ENCODE measurements around the gene KMT2C. TPM values are rescaled to one million over a fixed set of nuclear protein-coding genes. Genes with fewer than 3 reads are reported as not detected.
"Not testable (repeated sequence)": the region's sequence is repeated elsewhere in the genome, so short reads cannot be mapped to it uniquely, and the experiment has no call there.

Gene KMT2C
- total and polyA plus RNA-seq, 2 of the 13 experiments (the other 11 are each of a cell fraction or from before 2014, with no cell fraction given): 7.1 to 14.4 TPM

DNA sequence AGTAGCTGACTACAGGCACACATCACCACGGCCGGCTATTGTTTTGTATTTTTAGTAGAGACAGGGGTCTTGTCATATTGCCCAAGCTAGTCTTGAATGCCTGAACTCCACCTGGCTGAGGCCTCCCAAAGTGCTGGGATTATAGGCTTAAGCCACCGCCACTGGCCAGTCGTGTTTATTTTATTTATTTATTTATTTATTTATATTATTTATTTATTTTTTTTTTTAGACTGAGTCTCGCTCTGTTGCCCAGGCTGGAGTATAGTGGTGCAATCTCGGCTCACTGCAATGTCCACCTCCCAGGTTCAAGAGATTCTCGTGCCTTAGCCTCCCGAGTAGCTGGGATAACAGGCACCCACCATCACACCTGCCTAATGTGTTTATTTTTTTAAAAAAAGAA is 6.0 kb upstream of the KMT2C start:
- intact Hi-C loops (cut with micrococcal nuclease; ENCODE audit: unreplicated experiment); H3K4me3 ChIP-seq (replicated peaks in 1 of 3; ENCODE audit: insufficient read depth in 1 of 3, low read depth in 2 of 3, low read length in 3 of 3); POLR2A ChIA-PET; H3K9me3 ChIP-seq (ENCODE audit: low read length); H3K27me3 ChIP-seq (ENCODE audit: control insufficient read depth in 1 of 2, insufficient read depth in 2 of 2, low read length in 2 of 2); FAIRE-seq; in situ Hi-C loops (cut with HindIII; ENCODE audit: extremely low pct_ligation_motif_present, low pct_unique_long_range_greater_than_20kb); H3K9ac ChIP-seq (ENCODE audit: insufficient read depth, low read depth, low read length); H3K79me2 ChIP-seq (ENCODE audit: insufficient read depth, low read length); H3K36me3 ChIP-seq (replicated peaks in 1 of 2; ENCODE audit: control insufficient read depth in 1 of 2, insufficient read depth in 2 of 2, low read length in 2 of 2); H3K27ac ChIP-seq (ENCODE audit: extremely low read length, insufficient read depth, low read length); ATAC-seq; BruUV-seq (replicated peaks); H2AFZ ChIP-seq (ENCODE audit: low read length); DNase-seq (ENCODE audit: low spot score); H4K20me1 ChIP-seq (ENCODE audit: insufficient read depth, low read length); CTCF ChIA-PET (ENCODE audit: low intra/inter-chr PET ratio, low total read pairs); H3K4me2 ChIP-seq (ENCODE audit: low read depth, low read length): not testable (repeated sequence)
- peaks cover 14% of the 10 kb centered on the region for H3K4me1 ChIP-seq (ENCODE audit: insufficient read depth, low read length)
- 46% methylated on average over 8 of the region's 8 CpGs for WGBS (ENCODE audit: low lambda C conversion rate)

DNA sequence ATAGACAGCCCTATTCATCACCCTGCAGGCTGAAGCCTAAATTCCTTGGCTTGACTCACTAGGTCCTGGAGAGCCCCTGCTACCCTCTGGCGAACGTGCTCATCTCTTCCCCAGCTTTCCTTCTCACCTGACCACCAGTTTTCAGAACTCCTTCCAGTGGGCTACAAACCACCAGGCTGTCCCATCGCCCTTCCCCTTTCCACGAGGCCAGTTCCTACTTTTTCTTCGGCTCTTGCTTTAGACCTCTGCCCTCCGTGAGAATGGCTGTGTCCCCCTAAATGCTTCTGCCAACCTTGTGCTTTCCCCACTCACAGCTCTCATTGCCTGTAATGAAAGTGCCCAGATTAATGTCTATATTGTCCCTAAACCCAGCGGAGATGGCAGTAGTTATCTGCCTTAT is 5.4 kb upstream of the KMT2C start:
- BruUV-seq (replicated peaks); H3K4me2 ChIP-seq (ENCODE audit: low read depth, low read length); H3K27ac ChIP-seq (ENCODE audit: extremely low read length, insufficient read depth, low read length); H3K79me2 ChIP-seq (ENCODE audit: insufficient read depth, low read length); intact Hi-C loops (cut with micrococcal nuclease; ENCODE audit: unreplicated experiment); CTCF ChIA-PET (ENCODE audit: low intra/inter-chr PET ratio, low total read pairs); H3K9ac ChIP-seq (ENCODE audit: insufficient read depth, low read depth, low read length); H3K36me3 ChIP-seq (replicated peaks in 1 of 2; ENCODE audit: control insufficient read depth in 1 of 2, insufficient read depth in 2 of 2, low read length in 2 of 2); H3K9me3 ChIP-seq (ENCODE audit: low read length); ATAC-seq; H3K4me3 ChIP-seq (replicated peaks in 1 of 3; ENCODE audit: insufficient read depth in 1 of 3, low read depth in 2 of 3, low read length in 3 of 3); H3K27me3 ChIP-seq (ENCODE audit: control insufficient read depth in 1 of 2, insufficient read depth in 2 of 2, low read length in 2 of 2); H2AFZ ChIP-seq (ENCODE audit: low read length); in situ Hi-C loops (cut with HindIII; ENCODE audit: extremely low pct_ligation_motif_present, low pct_unique_long_range_greater_than_20kb); FAIRE-seq; POLR2A ChIA-PET; DNase-seq (ENCODE audit: low spot score); H4K20me1 ChIP-seq (ENCODE audit: insufficient read depth, low read length): not testable (repeated sequence)
- peaks cover 15% of the 10 kb centered on the region for H3K4me1 ChIP-seq (ENCODE audit: insufficient read depth, low read length)
- WGBS (ENCODE audit: low lambda C conversion rate): 33% methylated on average over 7 of the region's 7 CpGs

DNA sequence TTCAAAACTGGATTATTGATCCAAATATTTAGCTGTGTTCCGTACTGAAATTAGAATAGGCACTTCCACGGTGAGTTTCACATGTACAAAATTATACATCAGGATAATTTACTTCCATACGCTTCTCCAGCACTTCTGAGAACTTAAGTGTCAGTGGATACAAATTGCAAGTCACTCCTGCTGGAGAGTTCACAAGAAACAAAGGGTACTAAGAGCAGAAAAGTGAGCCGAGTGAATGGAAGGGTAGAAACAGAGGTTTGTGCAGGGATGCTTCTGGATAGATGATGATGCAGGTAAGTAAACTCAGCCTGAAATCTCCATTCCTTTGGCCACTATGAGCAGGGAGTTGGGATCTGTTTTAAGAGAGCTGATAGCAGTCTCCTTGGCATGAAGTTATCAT is 2.2 kb upstream of the KMT2C start:
- WGBS (ENCODE audit: low lambda C conversion rate): 30% methylated on average over 4 of the region's 4 CpGs
- DNase-seq (ENCODE audit: low spot score); H3K4me2 ChIP-seq (ENCODE audit: low read depth, low read length); H3K27me3 ChIP-seq (ENCODE audit: control insufficient read depth in 1 of 2, insufficient read depth in 2 of 2, low read length in 2 of 2); H3K4me3 ChIP-seq (replicated peaks in 1 of 3; ENCODE audit: insufficient read depth in 1 of 3, low read depth in 2 of 3, low read length in 3 of 3); H3K9ac ChIP-seq (ENCODE audit: insufficient read depth, low read depth, low read length); CTCF ChIA-PET (ENCODE audit: low intra/inter-chr PET ratio, low total read pairs); H3K36me3 ChIP-seq (replicated peaks in 1 of 2; ENCODE audit: control insufficient read depth in 1 of 2, insufficient read depth in 2 of 2, low read length in 2 of 2); ATAC-seq; BruUV-seq (replicated peaks); H3K9me3 ChIP-seq (ENCODE audit: low read length); H4K20me1 ChIP-seq (ENCODE audit: insufficient read depth, low read length); POLR2A ChIA-PET; H3K27ac ChIP-seq (ENCODE audit: extremely low read length, insufficient read depth, low read length); FAIRE-seq; in situ Hi-C loops (cut with HindIII; ENCODE audit: extremely low pct_ligation_motif_present, low pct_unique_long_range_greater_than_20kb): not testable (repeated sequence)
- H3K4me1 ChIP-seq (ENCODE audit: insufficient read depth, low read length): peaks cover 18% of the 10 kb centered on the region
- intact Hi-C loops (cut with micrococcal nuclease; ENCODE audit: unreplicated experiment): loop anchor here (5.0 kb wide), 1 partner anchor 101 kb away; no protein-coding TSS in a partner anchor
- H2AFZ ChIP-seq (ENCODE audit: low read length): peak overlapping the region; percentile 42
- peaks cover 20% of the 10 kb centered on the region for H3K79me2 ChIP-seq (ENCODE audit: insufficient read depth, low read length)
